Hematopoietic multipotent progenitor cell (in vitro differentiated cells): ENCODE results near the gene OXCT2. TPM values are rescaled to one million over a fixed set of nuclear protein-coding genes. Genes with fewer than 3 reads are reported as not detected.

Source experiments
- DNase-seq, 3 donors: peaks; one replicate each; pipeline ENCODE4 v3.0.0-alpha.2; 2011 to 2015; ENCODE audit warnings: low read depth in 2 of 3, low spot score in 2 of 3
- small RNA-seq: library from RNA; depleted of rRNA; stranded (forward); fragments of <200 nt; gene quantifications from one replicate; pipeline ENCODE3, GENCODE V24; 2012
- total RNA-seq: library from RNA; depleted of rRNA; stranded (reverse); fragments of >200 nt; gene quantifications from one replicate; pipeline ENCODE4 v1.2.3, GENCODE V29; 2012

The OXCT2 gene
- total RNA-seq, 1 donor, result 1.6 TPM

GRCh38 chr1:39737546-39738169, 33.5 kb downstream of the OXCT2 start:
- no peak for DNase-seq

- DNase-seq, result no peak
Observed at GRCh38 chr1:39735731-39736130, 35.4 kb downstream of the OXCT2 start.

- DNase-seq, result no peak
Observed at GRCh38 chr1:39733161-39733560, 38.0 kb downstream of the OXCT2 start.

- DNase-seq, result no peak
Observed at GRCh38 chr1:39732730-39733129, 38.4 kb downstream of the OXCT2 start.

- DNase-seq, result no peak
Observed at GRCh38 chr1:39729842-39730241, 41.3 kb downstream of the OXCT2 start.

- DNase-seq, result no peak
Observed at GRCh38 chr1:39729030-39729429, 42.1 kb downstream of the OXCT2 start.

GRCh38 chr1:39727932-39728317, 43.2 kb downstream of the OXCT2 start:
- no peak for DNase-seq

- no peak for DNase-seq
Observed at GRCh38 chr1:39727221-39727931, 43.8 kb downstream of the OXCT2 start.

- no peak for DNase-seq
Observed at GRCh38 chr1:39726600-39726999, 44.5 kb downstream of the OXCT2 start.

- no peak for DNase-seq
Observed at GRCh38 chr1:39722495-39722894, 48.7 kb downstream of the OXCT2 start.

- no peak for DNase-seq
Observed at GRCh38 chr1:39721664-39722063, 49.5 kb downstream of the OXCT2 start.

GRCh38 chr1:39720094-39720999, 50.8 kb downstream of the OXCT2 start:
- DNase-seq, result peak; percentile 44 to 85 (median 60)

Small RNA genes within 50 kb of the gene (small RNA-seq; reads per million reads assigned to genes)
- not detected for gene AL033527.1
- not detected for gene RNU7-121P

Other genes with a start within 250 kb of the OXCT2 start
- 137 TPM for gene PABPC4, start 194.6 kb downstream of the OXCT2 start, total RNA-seq
- gene HEYL, start 131.7 kb downstream of the OXCT2 start, total RNA-seq, result 1.6 TPM
- not detected for gene NT5C1A, start 99.2 kb downstream of the OXCT2 start, total RNA-seq
- 0.27 TPM for gene HPCAL4, start 79.9 kb downstream of the OXCT2 start, total RNA-seq
- 29.9 TPM for gene PPIE, start 32.5 kb downstream of the OXCT2 start, total RNA-seq
- 0.27 TPM for gene BMP8B, start 17.5 kb upstream of the OXCT2 start, total RNA-seq
- 22.9 TPM for gene TRIT1, start 112.2 kb upstream of the OXCT2 start, total RNA-seq
- 0.27 TPM for gene MYCL, start 130.6 kb upstream of the OXCT2 start, total RNA-seq
- gene MFSD2A, start 183.8 kb upstream of the OXCT2 start, total RNA-seq, result 2.4 TPM